ENCODE data around the gene PIAS2.
"Not testable (repeated sequence)": the region's sequence is repeated elsewhere in the genome, so short reads cannot be mapped to it uniquely, and the experiment has no call there.

- TF ChIP-seq EZH2 (IDR thresholded peaks at IDR 0.05; ENCODE audit: low read length); CTCF (optimal IDR thresholded peaks at IDR 0.05 in 1 of 3, IDR thresholded peaks at IDR 0.05 in 1 of 3, conservative IDR thresholded peaks at IDR 0.05 in 1 of 3; ENCODE audit: extremely low read depth in 1 of 3, insufficient read depth in 2 of 3, low read length in 3 of 3): not testable (repeated sequence)
These were observed 47.4 kb upstream of the PIAS2 start for GRCh38 chr18:46964579-46965293.

Data from keratinocyte (primary cell).